B cell (primary cell): ENCODE results near the gene DNASE2B. TPM values are rescaled to one million over a fixed set of nuclear protein-coding genes. Genes with fewer than 3 reads are reported as not detected.
"Not testable (repeated sequence)": the region's sequence is repeated elsewhere in the genome, so short reads cannot be mapped to it uniquely, and the experiment has no call there.

ENCODE experiments used
- ATAC-seq: fragments of 200-7000 bp; cut with Tn5 transposase; one replicate; pipeline ENCODE4 v1.10.0; 2021; ENCODE audit warnings: low read depth, mild to moderate bottlenecking, moderate number of reproducible peaks, moderate library complexity
- CTCF ChIA-PET: fragments of 350-600 bp; sonication (Branson Sonifier 250); formaldehyde crosslinking; loops from one replicate; lab custom pipeline; 2021; ENCODE audit warnings: antibody characterized with exemption, inconsistent platforms; lab: Charles Lee
- POLR2A ChIA-PET: fragments of 350-600 bp; sonication (Branson Sonifier 250); formaldehyde crosslinking; loops from one replicate; lab custom pipeline; 2021; ENCODE audit warnings: antibody characterized with exemption; lab: Charles Lee
- DNase-seq: peaks from one replicate; pipeline ENCODE4 v3.0.0; 2013
- H2AFZ ChIP-seq: 2 replicates; pipeline ENCODE4 v1.6.1; 2012; ENCODE audit warnings: mild to moderate bottlenecking, low read depth, low read length; ENCODE audit not compliant: insufficient read depth, poor library complexity, severe bottlenecking
- H3K27ac ChIP-seq, 2 donors: 1 replicate in 1 of 2; 2 replicates in 1 of 2; pipeline ENCODE4 v1.5.1; 2012 to 2013; ENCODE audit warnings: low read length in 2 of 2, mild to moderate bottlenecking in 2 of 2, moderate library complexity in 1 of 2
- H3K27me3 ChIP-seq, 4 experiments: fragments of 200-600 bp in 1 of 4; sonication (generic) in 1 of 4; replicated peaks in 1 of 4; 1 replicate in 2 of 4; 2 replicates in 2 of 4; pipeline versions ENCODE4 v1.6.1 to v1.7.0; 2013 to 2016; ENCODE audit warnings: low read length in 3 of 4, mild to moderate bottlenecking in 2 of 4, mixed read lengths in 1 of 4, moderate library complexity in 1 of 4; ENCODE audit not compliant: insufficient read depth in 4 of 4, control insufficient read depth in 3 of 4; ENCODE audit errors: control extremely low read depth in 1 of 4
- H3K36me3 ChIP-seq, 2 experiments: replicated peaks in 1 of 2; 1 replicate in 1 of 2; 2 replicates in 1 of 2; pipeline versions ENCODE4 v1.6.1 to v1.7.1; 2013; ENCODE audit warnings: low read length in 1 of 2; ENCODE audit not compliant: insufficient read depth in 2 of 2, control insufficient read depth in 1 of 2; ENCODE audit errors: control extremely low read depth in 1 of 2, extremely low read depth in 1 of 2
- H3K4me1 ChIP-seq, 2 donors: fragments of 200-600 bp in 1 of 2; sonication (generic) in 1 of 2; 1 replicate in 1 of 2; 2 replicates in 1 of 2; pipeline versions ENCODE4 v1.5.1 to v1.6.1; 2013 to 2017; ENCODE audit warnings: low read length in 2 of 2; ENCODE audit not compliant: control insufficient read depth in 2 of 2, insufficient read depth in 2 of 2
- H3K4me2 ChIP-seq: replicated peaks from 2 replicates; pipeline ENCODE3; 2012; ENCODE audit warnings: mild to moderate bottlenecking, low read depth, low read length; ENCODE audit not compliant: poor library complexity, severe bottlenecking
- H3K4me3 ChIP-seq, 5 experiments: fragments of 200-600 bp in 1 of 5; sonication (generic) in 1 of 5; 1 replicate in 3 of 5; 2 replicates in 2 of 5; pipeline versions ENCODE4 v1.5.1 to v1.7.0; 2011 to 2016; ENCODE audit warnings: low read length in 4 of 5, mild to moderate bottlenecking in 4 of 5, low read depth in 2 of 5, control low read depth in 1 of 5, moderate library complexity in 1 of 5; ENCODE audit not compliant: insufficient read depth in 1 of 5; ENCODE audit errors: control extremely low read depth in 1 of 5, extremely low read depth in 1 of 5
- H3K79me2 ChIP-seq: fragments of 200-600 bp; sonication (generic); one replicate; pipeline ENCODE4 v1.6.0; 2016; ENCODE audit warnings: low read length; ENCODE audit not compliant: control insufficient read depth, insufficient read depth
- H3K9ac ChIP-seq: fragments of 200-600 bp; sonication (generic); 2 replicates; pipeline ENCODE4 v1.6.1; 2017; ENCODE audit warnings: mild to moderate bottlenecking, low read length, moderate library complexity
- H3K9me3 ChIP-seq, 3 donors: one replicate each; pipeline versions ENCODE4 v1.6.1 to v1.7.1; 2013; ENCODE audit warnings: low read length in 2 of 3; ENCODE audit not compliant: control insufficient read depth in 2 of 3, insufficient read depth in 1 of 3; ENCODE audit errors: control extremely low read depth in 1 of 3
- H4K20me1 ChIP-seq: 2 replicates; pipeline ENCODE4 v1.6.0; 2012; ENCODE audit warnings: mild to moderate bottlenecking, low read length; ENCODE audit not compliant: insufficient read depth, control insufficient read depth, poor library complexity, severe bottlenecking
- H3K27ac Mint-ChIP-seq: one replicate; pipeline ENCODE4 v1.8.0; 2021; ENCODE audit warnings: mixed read lengths
- H3K27me3 Mint-ChIP-seq: one replicate; pipeline ENCODE4 v1.8.0; 2021; ENCODE audit warnings: mixed read lengths
- H3K4me1 Mint-ChIP-seq: one replicate; pipeline ENCODE4 v1.8.0; 2021; ENCODE audit warnings: mixed read lengths
- H3K4me3 Mint-ChIP-seq: one replicate; pipeline ENCODE4 v1.8.0; 2021; ENCODE audit warnings: mixed read lengths
- H3K9me3 Mint-ChIP-seq: one replicate; pipeline ENCODE4 v1.8.0; 2022; ENCODE audit warnings: mixed read lengths; ENCODE audit not compliant: insufficient read depth
- WGBS: methylation state at CpG from one replicate; pipeline ENCODE4 v1.1.5; 2013; ENCODE audit warnings: missing lambda C conversion rate; ENCODE audit not compliant: insufficient coverage; 5-methylcytosine and 5-hydroxymethylcytosine counted together
- intact Hi-C: fragments of 100-400 bp; cut with micrococcal nuclease; formaldehyde crosslinking; loops from one replicate; pipeline ENCODE4 v1.10.0; 2022
- polyA plus RNA-seq: library from polyadenylated mRNA; depleted of rRNA; stranded (reverse); fragments of >200 nt; gene quantifications from 2 replicates; pipeline ENCODE4 v1.2.3, GENCODE V29; 2012
- total RNA-seq, 2 donors: library from RNA; stranded (reverse); fragments of 120-200 nt in 1 of 2; gene quantifications; 1 replicate in 1 of 2; 2 replicates in 1 of 2; pipeline versions ENCODE4 v1.2.3 to v1.2.4, GENCODE V29; 2013 to 2022

DNASE2B gene
- total and polyA plus RNA-seq, 2 donors (not counting 1 experiment from before 2014, with no cell fraction given), result not detected

- H3K27me3 ChIP-seq, H3K9me3 ChIP-seq, H3K9me3 Mint-ChIP-seq, H3K27ac Mint-ChIP-seq, ATAC-seq, DNase-seq, H3K9ac ChIP-seq, POLR2A ChIA-PET, H3K4me2 ChIP-seq, H4K20me1 ChIP-seq, H3K36me3 ChIP-seq, H3K27ac ChIP-seq, H3K4me3 Mint-ChIP-seq, H3K79me2 ChIP-seq, H3K4me3 ChIP-seq, H3K27me3 Mint-ChIP-seq: not testable (repeated sequence)
- CTCF ChIA-PET, result interaction anchor here (0.6 to 3.6 kb wide), 39 partner anchors 10 to 585 kb away, joined by 3 to 28 read pairs (median 4); partner anchors contain the start of genes CTBS and PRKACB
- intact Hi-C loops, result loop anchor here (1.0 to 2.0 kb wide), 10 partner anchors 36 to 493 kb away; partner anchors contain the start of genes CTBS, GNG5, RPF1 and SPATA1
- peaks cover 10 to 16% of the 10 kb centered on the region in 2 donors for H3K4me1 ChIP-seq
- H2AFZ ChIP-seq, result peak overlapping the region; percentile 38
- H3K4me1 Mint-ChIP-seq, result peaks cover 18% of the 10 kb centered on the region
- 87% methylated on average over 5 of the region's 7 CpGs for WGBS
Measured at GRCh38 chr1:84442747-84443646, 44.7 kb downstream of the DNASE2B start.

GRCh38 chr1:84448704-84449103 lies 50.4 kb downstream of the DNASE2B start:
- H3K4me3 Mint-ChIP-seq, intact Hi-C loops, H3K9me3 Mint-ChIP-seq, H3K36me3 ChIP-seq, H3K27ac Mint-ChIP-seq, DNase-seq, H3K4me2 ChIP-seq, H2AFZ ChIP-seq, H4K20me1 ChIP-seq, H3K4me1 Mint-ChIP-seq, H3K79me2 ChIP-seq, POLR2A ChIA-PET, H3K27ac ChIP-seq, H3K9me3 ChIP-seq, H3K9ac ChIP-seq, ATAC-seq, H3K4me3 ChIP-seq, H3K27me3 ChIP-seq, H3K4me1 ChIP-seq: not testable (repeated sequence)
- H3K27me3 Mint-ChIP-seq, result peaks cover 26% of the 10 kb centered on the region
- CTCF ChIA-PET, result interaction anchor here (1.1 kb wide), 1 partner anchor 305 kb away, joined by 3 read pairs; no protein-coding TSS in a partner anchor
- 100% methylated on average over 1 of the region's 3 CpGs for WGBS
